BE2C (cell line): ENCODE results near the gene NFE2.
"Not testable (repeated sequence)": the region's sequence is repeated elsewhere in the genome, so short reads cannot be mapped to it uniquely, and the experiment has no call there.

Experiments used
- DNase-seq: peaks from one replicate; pipeline ENCODE4 v3.0.0-alpha.2; 2020
- H3K27me3 ChIP-seq: fragments of 250-450 bp; sonication (Bioruptor Pico); 2 replicates; pipeline ENCODE4 v1.5.1; 2020; ENCODE audit warnings: mild to moderate bottlenecking
- H3K36me3 ChIP-seq: fragments of 250-450 bp; sonication (Bioruptor Pico); 2 replicates; pipeline ENCODE4 v1.5.1; 2020; ENCODE audit warnings: mild to moderate bottlenecking
- H3K4me1 ChIP-seq: fragments of 250-450 bp; sonication (Bioruptor Pico); 2 replicates; pipeline ENCODE4 v1.5.1; 2020
- H3K4me3 ChIP-seq: 2 replicates; pipeline ENCODE4 v1.5.1; 2011; ENCODE audit warnings: low read depth, low read length
- H3K9me3 ChIP-seq: fragments of 250-450 bp; sonication (Bioruptor Pico); 2 replicates; pipeline ENCODE4 v1.5.1; 2020
- CTCF ChIP-seq: IDR thresholded peaks from 2 replicates; pipeline ENCODE4 v1.5.1; 2012; ENCODE audit warnings: mild to moderate bottlenecking, low read depth, low read length

The NFE2 gene

GRCh38 chr12:54292931-54293241 lies 7.9 kb downstream of the NFE2 start:
- Histone ChIP-seq H3K9me3 (no peaks in the 10 kb centered on the region; the same call in 1 of the 2 replicates), H3K36me3 (peaks cover 9% of the 10 kb centered on the region), H3K27me3 (no peaks in the 10 kb centered on the region), H3K4me1 (peaks cover 14% of the 10 kb centered on the region), H3K4me3 (no peak overlapping the region)
- TF ChIP-seq CTCF, result no peak
- no peak for DNase-seq

- Histone ChIP-seq H3K36me3 (peaks cover 15% of the 10 kb centered on the region), H3K4me1 (peaks cover 14% of the 10 kb centered on the region)
- TF ChIP-seq CTCF, result no peak
Observed at GRCh38 chr12:54292083-54292930, 8.5 kb downstream of the NFE2 start.

GRCh38 chr12:54287261-54288157 lies 13.3 kb downstream of the NFE2 start:
- H3K27me3 ChIP-seq, result no peaks in the 10 kb centered on the region
- H3K4me3 ChIP-seq, result no peak overlapping the region
- no peak for TF ChIP-seq CTCF
- no peaks in the 10 kb centered on the region; the same call in 1 of the 2 replicates for H3K4me1 ChIP-seq
- no peaks in the 10 kb centered on the region; the same call in 1 of the 2 replicates for H3K9me3 ChIP-seq
- no peak for DNase-seq
- peaks cover 60% of the 10 kb centered on the region for H3K36me3 ChIP-seq

More at GRCh38 chr12:54292083-54292930, 8.5 kb downstream of the NFE2 start:
- Histone ChIP-seq H3K27me3 (no peaks in the 10 kb centered on the region), H3K9me3 (no peaks in the 10 kb centered on the region; the same call in 1 of the 2 replicates), H3K4me3 (no peak overlapping the region)
- no peak for DNase-seq

- TF ChIP-seq CTCF, result no peak
- no peak overlapping the region for H3K4me3 ChIP-seq
- peaks cover 72% of the 10 kb centered on the region for H3K36me3 ChIP-seq
- no peaks in the 10 kb centered on the region for H3K27me3 ChIP-seq
- peak; percentile 43 for DNase-seq
- H3K4me1 ChIP-seq, result no peaks in the 10 kb centered on the region; the same call in 1 of the 2 replicates
- H3K9me3 ChIP-seq, result no peaks in the 10 kb centered on the region; the same call in 1 of the 2 replicates
Observed at GRCh38 chr12:54286042-54287030, 14.5 kb downstream of the NFE2 start.

GRCh38 chr12:54285150-54286041 lies 15.4 kb downstream of the NFE2 start:
- peak; percentile 37; the same call in 1 of the 2 replicates for TF ChIP-seq CTCF
- Histone ChIP-seq H3K4me1 (no peaks in the 10 kb centered on the region; the same call in 1 of the 2 replicates), H3K27me3 (no peaks in the 10 kb centered on the region), H3K4me3 (peak overlapping the region; percentile 78), H3K36me3 (peaks cover 78% of the 10 kb centered on the region), H3K9me3 (no peaks in the 10 kb centered on the region; the same call in 1 of the 2 replicates)
- no peak for DNase-seq

- H3K9me3 ChIP-seq, H3K27me3 ChIP-seq, H3K4me1 ChIP-seq, DNase-seq: not testable (repeated sequence)
- H3K36me3 ChIP-seq, result peaks cover 78% of the 10 kb centered on the region
- peak overlapping the region; percentile 78 for H3K4me3 ChIP-seq
Observed at GRCh38 chr12:54284070-54284780, 16.6 kb downstream of the NFE2 start.
